ENCODE data around the gene KIF15.

The KIF15 gene

DNA sequence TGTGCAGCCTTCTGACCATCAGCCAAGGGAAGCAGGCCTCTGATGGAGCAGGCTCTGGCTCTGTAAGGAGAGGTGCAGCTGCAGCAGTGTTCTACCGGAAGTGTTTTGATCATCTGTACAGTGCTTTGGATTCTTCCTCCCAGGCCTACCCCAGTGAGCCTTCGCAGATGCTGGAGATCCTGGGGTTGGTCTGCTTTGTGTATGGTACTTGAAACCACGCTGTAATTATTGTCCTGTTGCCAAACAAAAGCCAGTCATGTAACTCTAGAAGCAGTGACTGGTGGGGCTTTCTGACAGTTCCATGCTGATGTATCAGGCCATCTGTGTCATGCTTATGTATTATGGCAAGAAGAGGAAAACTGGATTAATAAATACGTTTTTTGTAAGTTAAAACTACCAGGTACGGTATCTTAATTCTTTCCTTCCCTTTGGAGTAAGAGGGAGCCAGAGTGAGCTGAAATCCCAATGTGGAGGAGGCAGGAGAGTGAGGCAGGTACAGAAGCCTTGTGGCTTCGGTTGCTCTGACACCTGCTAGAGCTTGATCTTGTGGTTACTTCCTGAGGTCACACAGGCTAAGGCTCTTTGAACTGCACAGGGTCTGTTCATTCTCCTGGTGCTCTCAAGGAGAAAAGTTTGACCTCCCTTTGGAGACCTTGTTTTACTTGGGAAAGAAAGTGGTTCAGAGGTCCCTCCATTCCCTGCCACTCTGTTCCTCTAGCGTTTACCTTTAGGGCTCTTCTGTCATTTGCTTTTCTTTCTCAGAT is 103.9 kb downstream of the KIF15 start:
- H3K4me2 ChIP-seq (ENCODE audit: low read length), result no peak overlapping the region
- H3K4me3 ChIP-seq (ENCODE audit: low read depth, low read length), result no peak overlapping the region
- H3K79me2 ChIP-seq, result no peaks in the 10 kb centered on the region
- H3K4me1 ChIP-seq, result peaks cover 7% of the 10 kb centered on the region
- no peaks in the 10 kb centered on the region for H3K27me3 ChIP-seq (ENCODE audit: control insufficient read depth, insufficient read depth, low read length)
- H3K27ac ChIP-seq, result no peak overlapping the region
- no peaks in the 10 kb centered on the region for H3K9me3 ChIP-seq (ENCODE audit: control insufficient read depth, low read length)
- TF ChIP-seq, protein P1, sequence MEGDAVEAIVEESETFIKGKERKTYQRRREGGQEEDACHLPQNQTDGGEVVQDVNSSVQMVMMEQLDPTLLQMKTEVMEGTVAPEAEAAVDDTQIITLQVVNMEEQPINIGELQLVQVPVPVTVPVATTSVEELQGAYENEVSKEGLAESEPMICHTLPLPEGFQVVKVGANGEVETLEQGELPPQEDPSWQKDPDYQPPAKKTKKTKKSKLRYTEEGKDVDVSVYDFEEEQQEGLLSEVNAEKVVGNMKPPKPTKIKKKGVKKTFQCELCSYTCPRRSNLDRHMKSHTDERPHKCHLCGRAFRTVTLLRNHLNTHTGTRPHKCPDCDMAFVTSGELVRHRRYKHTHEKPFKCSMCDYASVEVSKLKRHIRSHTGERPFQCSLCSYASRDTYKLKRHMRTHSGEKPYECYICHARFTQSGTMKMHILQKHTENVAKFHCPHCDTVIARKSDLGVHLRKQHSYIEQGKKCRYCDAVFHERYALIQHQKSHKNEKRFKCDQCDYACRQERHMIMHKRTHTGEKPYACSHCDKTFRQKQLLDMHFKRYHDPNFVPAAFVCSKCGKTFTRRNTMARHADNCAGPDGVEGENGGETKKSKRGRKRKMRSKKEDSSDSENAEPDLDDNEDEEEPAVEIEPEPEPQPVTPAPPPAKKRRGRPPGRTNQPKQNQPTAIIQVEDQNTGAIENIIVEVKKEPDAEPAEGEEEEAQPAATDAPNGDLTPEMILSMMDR (IDR thresholded peaks at IDR 0.05), result no peak
- H3K36me3 ChIP-seq (ENCODE audit: control insufficient read depth, insufficient read depth, low read length), result no peaks in the 10 kb centered on the region
- no peak overlapping the region for H2AFZ ChIP-seq
- H3K9ac ChIP-seq, result no peak overlapping the region

DNA sequence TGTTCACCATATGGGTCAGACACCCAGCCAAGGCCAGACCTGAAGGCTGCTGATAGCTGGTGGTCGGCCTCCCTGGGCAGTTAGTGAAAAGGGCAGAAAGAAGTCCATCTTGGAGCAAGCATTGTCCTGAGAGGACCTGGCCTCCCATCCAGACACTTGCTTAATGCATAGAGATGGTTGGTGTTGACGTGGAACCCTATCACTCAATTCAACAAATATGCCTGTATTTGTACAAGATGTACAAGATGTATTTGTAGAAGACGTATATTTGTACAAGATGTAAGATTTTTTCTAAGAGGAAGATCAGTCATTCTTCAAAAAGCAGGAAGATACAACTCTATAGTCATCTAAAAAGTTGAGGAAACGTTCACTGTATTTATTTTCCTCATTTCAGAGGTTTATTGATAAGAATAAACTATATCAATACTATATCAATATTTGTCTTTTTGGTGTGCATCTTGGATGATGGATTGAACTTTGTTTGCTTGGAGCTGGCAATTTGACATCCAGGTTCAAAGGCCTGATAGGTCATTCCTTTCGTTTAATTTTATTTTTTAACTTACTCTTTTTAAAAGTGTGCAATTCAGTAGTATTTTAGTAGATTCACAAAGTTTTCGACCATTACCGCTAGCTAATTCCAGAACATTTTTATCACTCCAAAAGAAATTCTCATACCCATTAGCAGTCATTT is 106.0 kb downstream of the KIF15 start:
- H3K4me2 ChIP-seq (ENCODE audit: low read length), result no peak overlapping the region
- H3K9me3 ChIP-seq (ENCODE audit: control insufficient read depth, low read length), result no peaks in the 10 kb centered on the region
- no peak overlapping the region for H3K27ac ChIP-seq
- H2AFZ ChIP-seq, result no peak overlapping the region
- H3K4me3 ChIP-seq (ENCODE audit: low read depth, low read length), result no peak overlapping the region
- no peak overlapping the region for H3K9ac ChIP-seq
- H3K4me1 ChIP-seq, result peaks cover 5% of the 10 kb centered on the region
- no peaks in the 10 kb centered on the region for H3K27me3 ChIP-seq (ENCODE audit: control insufficient read depth, insufficient read depth, low read length)
- TF ChIP-seq, protein P1 (IDR thresholded peaks at IDR 0.05), result no peak
- H3K79me2 ChIP-seq, result no peaks in the 10 kb centered on the region
- no peaks in the 10 kb centered on the region for H3K36me3 ChIP-seq (ENCODE audit: control insufficient read depth, insufficient read depth, low read length)

DNA sequence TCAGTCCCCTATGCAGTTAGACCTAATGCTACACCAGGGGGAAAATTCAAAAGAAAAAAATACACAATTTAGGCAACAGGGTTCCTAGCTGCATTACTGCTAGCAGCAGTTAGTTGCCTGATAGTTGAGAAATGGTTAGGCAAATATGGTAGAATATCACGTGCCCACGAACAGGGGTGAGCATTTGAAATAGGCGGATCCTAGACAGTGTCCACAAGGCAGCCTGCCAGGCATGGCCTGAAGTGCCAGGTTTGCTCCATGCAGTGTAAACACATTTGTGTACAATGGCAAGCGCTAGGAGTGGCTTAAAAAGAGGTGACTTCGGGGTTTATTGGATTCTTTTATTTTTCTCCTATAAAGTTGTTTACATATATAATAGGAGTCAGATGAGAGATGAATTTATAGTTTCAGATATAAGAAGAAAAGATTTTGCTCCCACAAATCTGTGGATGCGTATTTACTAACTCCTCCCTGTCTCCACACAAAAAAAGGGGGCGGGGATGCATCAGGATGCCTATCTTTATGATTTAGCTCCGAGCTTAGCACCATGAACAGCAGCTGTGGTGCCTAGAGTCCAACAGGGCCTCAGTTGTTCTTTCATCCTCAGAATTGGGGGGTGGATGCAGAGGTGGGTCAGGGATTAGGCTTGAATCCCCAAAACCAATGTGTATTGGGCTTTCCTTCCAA is 108.9 kb downstream of the KIF15 start:
- Histone ChIP-seq H3K4me2 (ENCODE audit: low read length) (no peak overlapping the region), H2AFZ (no peak overlapping the region), H3K27ac (no peak overlapping the region), H3K36me3 (ENCODE audit: control insufficient read depth, insufficient read depth, low read length) (no peaks in the 10 kb centered on the region), H3K79me2 (no peaks in the 10 kb centered on the region), H3K9ac (no peak overlapping the region), H3K4me3 (ENCODE audit: low read depth, low read length) (no peak overlapping the region), H3K27me3 (ENCODE audit: control insufficient read depth, insufficient read depth, low read length) (no peaks in the 10 kb centered on the region), H3K4me1 (no peaks in the 10 kb centered on the region), H3K9me3 (ENCODE audit: control insufficient read depth, low read length) (no peaks in the 10 kb centered on the region)
- TF ChIP-seq, protein P1 (IDR thresholded peaks at IDR 0.05), result no peak

DNA sequence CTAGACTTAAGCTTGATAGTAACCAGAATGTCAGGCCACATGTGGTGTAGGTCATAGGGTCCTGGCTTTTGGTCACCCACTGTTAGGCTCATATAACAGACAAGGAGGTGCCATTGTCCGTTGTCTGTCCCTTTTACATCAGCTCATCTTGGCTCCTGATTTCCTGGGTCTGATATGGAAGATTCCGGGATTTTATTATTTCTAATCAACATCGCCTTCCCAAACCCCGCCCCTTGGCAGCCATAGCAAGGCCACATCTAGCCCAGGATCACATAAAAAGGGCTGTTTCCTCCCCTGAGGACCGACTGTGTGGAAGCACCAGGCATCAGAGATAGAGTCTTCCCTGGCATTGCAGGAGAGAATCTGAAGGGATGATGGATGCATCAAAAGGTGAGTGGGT is 112.7 kb downstream of the KIF15 start, which contains the start of gene TGM4:
TGM4 (plus strand) TSS at position 301 of the 400 bp plus-strand sequence; CDS start at position 372, 71 bp downstream.
- Histone ChIP-seq H3K79me2 (no peaks in the 10 kb centered on the region), H3K9ac (no peak within 1 kb of the TSS), H3K4me3 (ENCODE audit: low read depth, low read length) (no peak within 1 kb of the TSS), H3K27ac (no peak within 1 kb of the TSS), H3K4me1 (no peaks in the 10 kb centered on the region), H3K9me3 (ENCODE audit: control insufficient read depth, low read length) (no peaks in the 10 kb centered on the region), H3K27me3 (ENCODE audit: control insufficient read depth, insufficient read depth, low read length) (no peaks in the 10 kb centered on the region), H2AFZ (no peak within 1 kb of the TSS), H3K4me2 (ENCODE audit: low read length) (no peak within 1 kb of the TSS), H3K36me3 (ENCODE audit: control insufficient read depth, insufficient read depth, low read length) (no peaks in the 10 kb centered on the region)
- TF ChIP-seq, protein P1 (IDR thresholded peaks at IDR 0.05), result no peak
